ENCODE results near the gene PTPRJ.

DNA sequence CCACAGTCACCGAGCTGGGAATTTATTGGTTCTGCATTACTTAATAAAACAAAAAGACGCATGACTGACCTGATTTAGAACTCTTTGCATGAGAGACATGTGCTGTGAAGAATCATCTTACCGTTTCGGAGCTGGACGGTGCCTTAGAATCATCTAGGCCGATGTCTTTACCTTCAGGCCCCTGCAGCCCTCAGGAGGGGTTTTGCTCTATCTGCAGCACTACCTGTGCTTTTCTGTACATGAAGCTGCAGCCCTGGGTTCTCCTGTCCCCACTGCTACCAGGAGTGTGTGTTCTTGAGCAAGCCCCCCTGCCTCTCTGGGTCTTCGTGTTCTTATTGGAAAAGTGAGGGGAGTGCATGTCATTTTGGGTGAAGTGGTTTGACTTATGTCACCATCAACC, 142.3 kb downstream of the PTPRJ start:
- TF ChIP-seq CTCF (IDR thresholded peaks at IDR 0.05) (no peak), POLR2A (IDR thresholded peaks at IDR 0.05) (no peak)
